IMR-90 (cell line): ENCODE data around the gene COL25A1. TPM values are rescaled to one million over a fixed set of nuclear protein-coding genes. Genes with fewer than 3 reads are reported as not detected.

Experiments used
- ATAC-seq: fragments of 200-7000 bp; cut with Tn5 transposase; 2 replicates; pipeline ENCODE4 v1.9.1; 2020; ENCODE audit warnings: low read depth, mild to moderate bottlenecking, moderate library complexity
- BruUV-seq: library from RNA; stranded (reverse); fragments of 400-500 nt; replicated peaks from 2 replicates; lab custom pipeline; 2021; lab: Mats Ljungman, UMichigan
- CTCF ChIA-PET: fragments of 300-600 bp; formaldehyde crosslinking; extraction: SDS; loops from one replicate; lab custom pipeline; 2021; ENCODE audit warnings: antibody characterized with exemption; lab: Yijun Ruan, JAX
- POLR2A ChIA-PET: fragments of 300-600 bp; sonication (Branson Sonifier 250); formaldehyde crosslinking; loops from one replicate; lab custom pipeline; 2022; ENCODE audit warnings: antibody characterized with exemption; ENCODE audit not compliant: unreplicated experiment; lab: Charles Lee
- DNase-seq: peaks from one replicate; pipeline ENCODE4 v3.0.0; 2013
- H2AFZ ChIP-seq: replicated peaks from 2 replicates; pipeline ENCODE3; 2013; ENCODE audit warnings: low read length, mild to moderate bottlenecking; ENCODE audit not compliant: poor library complexity
- H2AK5ac ChIP-seq: 2 replicates; pipeline ENCODE4 v1.6.1; 2013; ENCODE audit warnings: low read depth, low read length, inconsistent platforms
- H2AK9ac ChIP-seq: replicated peaks from 2 replicates; pipeline ENCODE3; 2013; ENCODE audit warnings: mild to moderate bottlenecking, low read depth, low read length, moderate library complexity; ENCODE audit not compliant: poor library complexity
- H2BK120ac ChIP-seq: 2 replicates; pipeline ENCODE4 v1.6.1; 2013; ENCODE audit warnings: low read depth, low read length, inconsistent platforms
- H2BK15ac ChIP-seq: 3 replicates; pipeline ENCODE4 v1.6.1; 2013; ENCODE audit warnings: low read depth, low read length, inconsistent platforms
- H2BK20ac ChIP-seq: 2 replicates; pipeline ENCODE4 v1.6.1; 2013; ENCODE audit warnings: low read depth, mild to moderate bottlenecking, inconsistent platforms, low read length, moderate library complexity
- H2BK5ac ChIP-seq: 2 replicates; pipeline ENCODE4 v1.6.1; 2013; ENCODE audit warnings: mild to moderate bottlenecking, low read depth, low read length, inconsistent platforms; ENCODE audit not compliant: poor library complexity, severe bottlenecking
- H3K14ac ChIP-seq: replicated peaks from 2 replicates; pipeline ENCODE4 v1.6.1; 2013; ENCODE audit warnings: low read depth, low read length, inconsistent platforms
- H3K18ac ChIP-seq: 2 replicates; pipeline ENCODE4 v1.6.1; 2013; ENCODE audit warnings: low read depth, low read length, control low read depth
- H3K23ac ChIP-seq: 2 replicates; pipeline ENCODE4 v1.6.1; 2013; ENCODE audit warnings: low read depth, low read length, inconsistent platforms
- H3K27ac ChIP-seq: 2 replicates; pipeline ENCODE4 v1.5.1; 2013; ENCODE audit warnings: mild to moderate bottlenecking, control low read depth, low read length; ENCODE audit not compliant: insufficient read depth
- H3K27me3 ChIP-seq: 2 replicates; pipeline ENCODE4 v1.6.1; 2013; ENCODE audit warnings: low read length; ENCODE audit not compliant: control insufficient read depth, insufficient read depth
- H3K36me3 ChIP-seq: 2 replicates; pipeline ENCODE4 v1.6.1; 2013; ENCODE audit warnings: low read length, mixed read lengths; ENCODE audit not compliant: control insufficient read depth, insufficient read depth
- H3K4ac ChIP-seq: 2 replicates; pipeline ENCODE4 v1.6.1; 2013; ENCODE audit warnings: low read depth, low read length, inconsistent platforms
- H3K4me1 ChIP-seq: 2 replicates; pipeline ENCODE4 v1.6.1; 2013; ENCODE audit warnings: low read length, mixed read lengths; ENCODE audit not compliant: control insufficient read depth, insufficient read depth
- H3K4me2 ChIP-seq: 2 replicates; pipeline ENCODE4 v1.6.1; 2013; ENCODE audit warnings: low read depth, mild to moderate bottlenecking, control low read depth, low read length, moderate library complexity
- H3K4me3 ChIP-seq: 2 replicates; pipeline ENCODE4 v1.5.1; 2013; ENCODE audit warnings: low read depth, mild to moderate bottlenecking, control low read depth, low read length, moderate library complexity; ENCODE audit not compliant: insufficient read depth
- H3K56ac ChIP-seq: 2 replicates; pipeline ENCODE4 v1.6.1; 2013; ENCODE audit warnings: low read length, inconsistent platforms; ENCODE audit not compliant: insufficient read depth; ENCODE audit errors: extremely low read depth
- H3K79me1 ChIP-seq, 2 experiments: 2 replicates each; pipeline ENCODE4 v1.6.1; 2013; ENCODE audit warnings: low read length in 2 of 2, inconsistent platforms in 1 of 2, low read depth in 1 of 2
- H3K9ac ChIP-seq: 2 replicates; pipeline ENCODE4 v1.6.1; 2013; ENCODE audit warnings: low read depth, low read length, control low read depth
- H3K9me1 ChIP-seq: 2 replicates; pipeline ENCODE4 v1.6.1; 2013; ENCODE audit warnings: low read length, inconsistent platforms; ENCODE audit not compliant: insufficient read depth
- H3K9me3 ChIP-seq: 2 replicates; pipeline ENCODE4 v1.6.1; 2013; ENCODE audit warnings: low read length; ENCODE audit not compliant: control insufficient read depth, insufficient read depth
- H4K20me1 ChIP-seq: 2 replicates; pipeline ENCODE4 v1.6.1; 2013; ENCODE audit warnings: low read length, inconsistent platforms; ENCODE audit not compliant: insufficient read depth
- H4K5ac ChIP-seq: 2 replicates; pipeline ENCODE4 v1.6.1; 2013; ENCODE audit warnings: mild to moderate bottlenecking, low read depth, low read length, control low read depth
- H4K8ac ChIP-seq, 2 experiments: 2 replicates each; pipeline ENCODE4 v1.6.1; 2013; ENCODE audit warnings: low read depth in 2 of 2, low read length in 2 of 2, control low read depth in 1 of 2, inconsistent platforms in 1 of 2
- H4K91ac ChIP-seq: 2 replicates; pipeline ENCODE4 v1.6.1; 2013; ENCODE audit warnings: low read depth, low read length, inconsistent platforms; ENCODE audit not compliant: insufficient read depth
- FOS ChIP-seq: fragments of 150-350 bp; IDR thresholded peaks from 2 replicates; pipeline ENCODE4 v1.6.1; 2016; ENCODE audit warnings: low read depth, low read length
- MAFK ChIP-seq: IDR thresholded peaks from 2 replicates; pipeline ENCODE4 v1.6.1; 2012; ENCODE audit warnings: low read depth, low read length, improper control_type of control experiment
- MAZ ChIP-seq: IDR thresholded peaks from 2 replicates; pipeline ENCODE4 v1.6.1; 2012; ENCODE audit warnings: low read depth, mild to moderate bottlenecking, low read length, improper control_type of control experiment, moderate library complexity, borderline replicate concordance
- NFE2L2 ChIP-seq: fragments of 150-350 bp; IDR thresholded peaks from 2 replicates; pipeline ENCODE4 v1.6.1; 2016; ENCODE audit warnings: low read depth, mild to moderate bottlenecking, low read length
- POLR2A ChIP-seq: IDR thresholded peaks from 2 replicates; pipeline ENCODE4 v1.6.1; 2012; ENCODE audit warnings: mild to moderate bottlenecking, low read depth, low read length
- RCOR1 ChIP-seq: IDR thresholded peaks from 2 replicates; pipeline ENCODE4 v1.6.1; 2012; ENCODE audit warnings: mild to moderate bottlenecking, low read length, improper control_type of control experiment; ENCODE audit not compliant: insufficient replicate concordance
- RFX5 ChIP-seq: IDR thresholded peaks from 2 replicates; pipeline ENCODE4 v1.8.0; 2012; ENCODE audit warnings: low read depth, mild to moderate bottlenecking, low read length, moderate library complexity
- SMC3 ChIP-seq: fragments of 150-350 bp; IDR thresholded peaks from 2 replicates; pipeline ENCODE4 v1.6.1; 2016; ENCODE audit warnings: low read depth, mild to moderate bottlenecking, antibody characterized with exemption, low read length, moderate library complexity
- USF2 ChIP-seq: fragments of 150-350 bp; IDR thresholded peaks from 2 replicates; pipeline ENCODE4 v1.6.1; 2017; ENCODE audit warnings: mild to moderate bottlenecking, antibody characterized with exemption, low read length, low read depth
- WGBS, 2 experiments: methylation state at CpG; one replicate each; pipeline versions ENCODE4 v1.1.5 to v1.1.7; 2013; ENCODE audit warnings: missing lambda C conversion rate in 2 of 2; ENCODE audit not compliant: insufficient read length in 1 of 2; ENCODE audit errors: extremely low coverage in 2 of 2; 5-methylcytosine and 5-hydroxymethylcytosine counted together
- dilution Hi-C: fragments of 300-500 bp; cut with HindIII; formaldehyde crosslinking; loops from one replicate; pipeline ENCODE4 v1.14.3; 2018; ENCODE audit warnings: low sequenced_read_pairs; ENCODE audit not compliant: unreplicated experiment
- in situ Hi-C: fragments of 300-500 bp; cut with MboI; formaldehyde crosslinking; loops from 3 replicates; pipeline ENCODE4 v1.14.3; 2019; ENCODE audit warnings: low sequenced_read_pairs, inconsistent platforms, mixed read lengths
- intact Hi-C: fragments of 100-400 bp; cut with micrococcal nuclease; formaldehyde crosslinking; loops from 2 replicates; pipeline ENCODE4 v1.10.0; 2022
- polyA plus RNA-seq, 3 experiments: library from polyadenylated mRNA; depleted of rRNA; stranded (reverse); fragments of >200 nt; gene quantifications; 2 replicates each; pipeline ENCODE4 v1.2.3, GENCODE V29; 2012; ENCODE audit warnings: low replicate concordance in 1 of 3
- total RNA-seq: library from RNA; depleted of rRNA; stranded (reverse); fragments of >200 nt; gene quantifications from 2 replicates; pipeline ENCODE4 v1.2.3, GENCODE V29; 2012

The COL25A1 gene
- total and polyA plus RNA-seq, 2 of the 4 experiments (the other 2 are of a cell fraction) = under 0.01 to 0.05 TPM

GRCh38 chr4:108889696-108890483 is 412.6 kb downstream of the COL25A1 start:
- Histone ChIP-seq H3K56ac (no peak overlapping the region), H3K23ac (peak overlapping the region; percentile 23; the same call in 1 of the 2 replicates), H2AK5ac (peak overlapping the region; percentile 64), H2BK120ac (peak overlapping the region; percentile 72), H3K36me3 (no peaks in the 10 kb centered on the region), H3K9me3 (no peaks in the 10 kb centered on the region), H4K20me1 (no peaks in the 10 kb centered on the region), H4K5ac (peak overlapping the region; percentile 49; the same call in 1 of the 2 replicates), H3K18ac (peak overlapping the region; percentile 59; the same call in 1 of the 2 replicates), H3K79me1 (no peaks in the 10 kb centered on the region), H3K4me2 (no peak overlapping the region), H3K4ac (peak overlapping the region; percentile 7; the same call in 1 of the 2 replicates), H3K27ac (no peak overlapping the region), H4K8ac (peak overlapping the region in 1 of 2 experiments; percentile 28; a peak in 2 of 4 replicates), H3K9me1 (peaks cover 3% of the 10 kb centered on the region), H2BK15ac (peak overlapping the region; percentile 70; the same call in 1 of the 3 replicates), H2AFZ (no peak overlapping the region), H3K9ac (no peak overlapping the region), H4K91ac (peak overlapping the region; percentile 24; the same call in 1 of the 2 replicates), H3K4me1 (peaks cover 6% of the 10 kb centered on the region; the same call in 1 of the 2 replicates), H3K14ac (peak overlapping the region; percentile 81), H3K27me3 (no peaks in the 10 kb centered on the region), H3K4me3 (no peak overlapping the region), H2AK9ac (no peak overlapping the region), H2BK20ac (peak overlapping the region; percentile 55), H2BK5ac (peak overlapping the region; percentile 32)
- ChIA-PET POLR2A (interaction anchor here (0.6 kb wide), 1 partner anchor 156 kb away, joined by 9 read pairs; no protein-coding TSS in a partner anchor), CTCF (interaction anchor here (0.6 to 1.7 kb wide), 2 partner anchors 23 to 443 kb away, joined by 3 to 4 read pairs; no protein-coding TSS in a partner anchor)
- no TSS peak for BruUV-seq
- TF ChIP-seq RFX5 = no peak
- no peak for TF ChIP-seq NFE2L2
- TF ChIP-seq MAFK = no peak
- TF ChIP-seq MAZ = no peak
- TF ChIP-seq POLR2A = no peak
- no peak for TF ChIP-seq SMC3
- TF ChIP-seq USF2 = no peak
- no peak for TF ChIP-seq RCOR1
- no peak for TF ChIP-seq FOS
- in situ Hi-C loops = no loop called here
- WGBS, 2 experiments = no CpG with 5 or more reads among the region's 8 CpGs
- ATAC-seq (no peak), DNase-seq (no peak)
- intact Hi-C loops = no loop called here
- dilution Hi-C loops = no loop called here
